Stomach smooth muscle (tissue), 2 donors: ENCODE results near the gene SYS1.
A peak's percentile ranks its signal among the peaks of the same experiment; 100 is the strongest.

Source experiments
- H3K27ac ChIP-seq: one replicate; pipeline ENCODE4 v1.7.0; 2013; ENCODE audit warnings: mild to moderate bottlenecking, low read length, inconsistent platforms
- H3K27me3 ChIP-seq, 2 donors: one replicate each; pipeline ENCODE4 v1.7.0; 2013; ENCODE audit warnings: low read length in 2 of 2; ENCODE audit not compliant: insufficient read depth in 2 of 2, control insufficient read depth in 1 of 2
- H3K36me3 ChIP-seq, 2 donors: one replicate each; pipeline ENCODE4 v1.7.0; 2013; ENCODE audit warnings: low read length in 2 of 2; ENCODE audit not compliant: control insufficient read depth in 2 of 2, insufficient read depth in 2 of 2
- H3K4me1 ChIP-seq: one replicate; pipeline ENCODE4 v1.7.0; 2013; ENCODE audit warnings: low read length; ENCODE audit not compliant: control insufficient read depth, insufficient read depth
- H3K4me3 ChIP-seq, 2 donors: one replicate each; pipeline ENCODE4 v1.7.0; 2013; ENCODE audit warnings: low read length in 2 of 2
- H3K9ac ChIP-seq, 2 donors: one replicate each; pipeline ENCODE4 v1.7.0; 2013; ENCODE audit warnings: low read length in 2 of 2, mild to moderate bottlenecking in 1 of 2
- H3K9me3 ChIP-seq, 2 donors: one replicate each; pipeline ENCODE4 v1.7.0; 2013; ENCODE audit warnings: low read length in 2 of 2; ENCODE audit not compliant: control insufficient read depth in 2 of 2
- donor health status: healthy.
- donor health status: Pancreatic carcinoma.

The SYS1 gene

GRCh38 chr20:45368221-45368980 is 5.4 kb downstream of the SYS1 start:
- Histone ChIP-seq H3K4me1 (peaks cover 33% of the 10 kb centered on the region), H3K36me3 (peaks cover 26 to 29% of the 10 kb centered on the region in 2 donors), H3K9ac (no peak overlapping the region), H3K4me3 (no peak overlapping the region), H3K9me3 (no peaks in the 10 kb centered on the region), H3K27me3 (no peaks in the 10 kb centered on the region), H3K27ac (no peak overlapping the region)

GRCh38 chr20:45370571-45371160 is 7.7 kb downstream of the SYS1 start:
- H3K36me3 ChIP-seq = peaks cover 28 to 29% of the 10 kb centered on the region in 2 donors
- H3K9me3 ChIP-seq = no peaks in the 10 kb centered on the region
- no peak overlapping the region for H3K27ac ChIP-seq
- no peak overlapping the region for H3K4me3 ChIP-seq
- no peaks in the 10 kb centered on the region for H3K27me3 ChIP-seq
- H3K9ac ChIP-seq = no peak overlapping the region
- peaks cover 24% of the 10 kb centered on the region for H3K4me1 ChIP-seq

- peaks cover 14 to 15% of the 10 kb centered on the region in 2 donors for H3K36me3 ChIP-seq
- peak overlapping the region in 1 of 2 donors; percentile 47 for H3K4me3 ChIP-seq
- H3K27ac ChIP-seq = peak overlapping the region; percentile 77
- H3K9me3 ChIP-seq = no peaks in the 10 kb centered on the region
- peak overlapping the region in 1 of 2 donors; percentile 29 for H3K9ac ChIP-seq
- H3K27me3 ChIP-seq = no peaks in the 10 kb centered on the region
- H3K4me1 ChIP-seq = peaks cover 24% of the 10 kb centered on the region
Observed at GRCh38 chr20:45372241-45372640, 9.3 kb downstream of the SYS1 start.

- Histone ChIP-seq H3K36me3 (peaks cover 9% of the 10 kb centered on the region in 2 donors), H3K9me3 (no peaks in the 10 kb centered on the region), H3K4me1 (peaks cover 24% of the 10 kb centered on the region), H3K9ac (peak overlapping the region; percentile 59 to 66), H3K27me3 (no peaks in the 10 kb centered on the region), H3K4me3 (peak overlapping the region; percentile 70 to 80), H3K27ac (peak overlapping the region; percentile 89)
Observed at GRCh38 chr20:45372646-45373352, 9.8 kb downstream of the SYS1 start.

GRCh38 chr20:45373353-45374100 is 10.6 kb downstream of the SYS1 start:
- no peaks in the 10 kb centered on the region for H3K27me3 ChIP-seq
- H3K9ac ChIP-seq = peak overlapping the region; percentile 59 to 66
- peaks cover 24% of the 10 kb centered on the region for H3K4me1 ChIP-seq

GRCh38 chr20:45374101-45374467 is 11.1 kb downstream of the SYS1 start:
- Histone ChIP-seq H3K9ac (peak overlapping the region in 1 of 2 donors; percentile 36), H3K27ac (peak overlapping the region; percentile 89), H3K4me3 (peak overlapping the region in 1 of 2 donors; percentile 80)

More at GRCh38 chr20:45373353-45374100, 10.6 kb downstream of the SYS1 start:
- Histone ChIP-seq H3K27ac (peak overlapping the region; percentile 89), H3K4me3 (peak overlapping the region; percentile 70 to 80), H3K9me3 (no peaks in the 10 kb centered on the region), H3K36me3 (peaks cover 2 to 7% of the 10 kb centered on the region in 2 donors)

GRCh38 chr20:45374966-45375365 is 12.0 kb downstream of the SYS1 start:
- H3K36me3 ChIP-seq = peaks cover 0 to 7% of the 10 kb centered on the region in 2 donors
- no peaks in the 10 kb centered on the region for H3K27me3 ChIP-seq
- no peak overlapping the region for H3K4me3 ChIP-seq
- H3K4me1 ChIP-seq = peaks cover 24% of the 10 kb centered on the region
- H3K27ac ChIP-seq = no peak overlapping the region
- no peaks in the 10 kb centered on the region for H3K9me3 ChIP-seq
- H3K9ac ChIP-seq = no peak overlapping the region

More at GRCh38 chr20:45374101-45374467, 11.1 kb downstream of the SYS1 start:
- Histone ChIP-seq H3K9me3 (no peaks in the 10 kb centered on the region), H3K4me1 (peaks cover 24% of the 10 kb centered on the region), H3K36me3 (peaks cover 0 to 7% of the 10 kb centered on the region in 2 donors), H3K27me3 (no peaks in the 10 kb centered on the region)

- no peaks in the 10 kb centered on the region for H3K9me3 ChIP-seq
- H3K27me3 ChIP-seq = no peaks in the 10 kb centered on the region
- no peak overlapping the region for H3K9ac ChIP-seq
- no peak overlapping the region for H3K27ac ChIP-seq
- H3K4me3 ChIP-seq = no peak overlapping the region
- peaks cover 0 to 6% of the 10 kb centered on the region in 2 donors for H3K36me3 ChIP-seq
- H3K4me1 ChIP-seq = peaks cover 20% of the 10 kb centered on the region
Observed at GRCh38 chr20:45377269-45377668, 14.3 kb downstream of the SYS1 start.

GRCh38 chr20:45378191-45378590 is 15.2 kb downstream of the SYS1 start, which contains the start of gene TP53TG5:
TSS of gene TP53TG5 (minus strand) at chr20:45378325. CDS start at chr20:45378236, 89 bp downstream.
- no peaks in the 10 kb centered on the region for H3K27me3 ChIP-seq
- peaks cover 12% of the 10 kb centered on the region for H3K4me1 ChIP-seq
- no peaks in the 10 kb centered on the region for H3K9me3 ChIP-seq
- H3K27ac ChIP-seq = no peak within 1 kb of the TSS
- H3K9ac ChIP-seq = no peak within 1 kb of the TSS
- H3K36me3 ChIP-seq = peaks cover 0 to 6% of the 10 kb centered on the region in 2 donors
- H3K4me3 ChIP-seq = no peak within 1 kb of the TSS

- H3K36me3 ChIP-seq = no peaks in the 10 kb centered on the region
- H3K9me3 ChIP-seq = no peaks in the 10 kb centered on the region
- no peak overlapping the region for H3K9ac ChIP-seq
- H3K4me3 ChIP-seq = no peak overlapping the region
- no peak overlapping the region for H3K27ac ChIP-seq
- no peaks in the 10 kb centered on the region for H3K4me1 ChIP-seq
- no peaks in the 10 kb centered on the region for H3K27me3 ChIP-seq
Observed at GRCh38 chr20:45387274-45387673, 24.3 kb downstream of the SYS1 start.
